Keratinocyte (primary cell): ENCODE data around the gene ATP6V0D1. TPM values are rescaled to one million over a fixed set of nuclear protein-coding genes. Genes with fewer than 3 reads are reported as not detected.
"Not testable (repeated sequence)": the region's sequence is repeated elsewhere in the genome, so short reads cannot be mapped to it uniquely, and the experiment has no call there.

Source experiments
- DNase-seq: peaks from one replicate; pipeline ENCODE4 v3.0.0-alpha.2; 2011; ENCODE audit warnings: low read depth, missing footprints, low spot score
- FAIRE-seq: peaks from 2 replicates; lab custom pipeline; 2011; peaks lifted over from hg19 to GRCh38; lab: Jason Lieb, UNC
- H2AFZ ChIP-seq: 2 replicates; pipeline ENCODE4 v1.6.0; 2012; ENCODE audit warnings: low read length, control low read depth, inconsistent platforms; ENCODE audit not compliant: control insufficient read depth
- H3K27ac ChIP-seq: 2 replicates; pipeline ENCODE4 v1.5.1; 2011; ENCODE audit warnings: low read length; ENCODE audit not compliant: control insufficient read depth, insufficient read depth
- H3K27me3 ChIP-seq: 3 replicates; pipeline ENCODE4 v1.6.0; 2011; ENCODE audit warnings: low read length; ENCODE audit not compliant: control insufficient read depth, insufficient read depth; ENCODE audit errors: extremely low read depth
- H3K36me3 ChIP-seq, 2 experiments: 2 replicates in 1 of 2; 3 replicates in 1 of 2; pipeline ENCODE4 v1.5.1; 2011; ENCODE audit warnings: low read length in 2 of 2, mild to moderate bottlenecking in 1 of 2; ENCODE audit not compliant: control insufficient read depth in 2 of 2, insufficient read depth in 2 of 2; ENCODE audit errors: extremely low read depth in 1 of 2
- H3K4me1 ChIP-seq: 3 replicates; pipeline ENCODE4 v1.5.1; 2011; ENCODE audit warnings: low read length; ENCODE audit not compliant: control insufficient read depth, insufficient read depth; ENCODE audit errors: extremely low read depth
- H3K4me2 ChIP-seq: 3 replicates; pipeline ENCODE4 v1.6.0; 2011; ENCODE audit warnings: low read depth, low read length; ENCODE audit not compliant: control insufficient read depth, insufficient read depth; ENCODE audit errors: extremely low read depth
- H3K4me3 ChIP-seq, 3 experiments: fragments of 200-600 bp in 1 of 3; sonication (generic) in 1 of 3; 2 replicates in 2 of 3; 3 replicates in 1 of 3; pipeline ENCODE4 v1.5.1; 2011 to 2016; ENCODE audit warnings: low read length in 3 of 3, mild to moderate bottlenecking in 3 of 3, control low read depth in 2 of 3, inconsistent platforms in 1 of 3, low read depth in 1 of 3, mixed read lengths in 1 of 3, mixed run types in 1 of 3, moderate library complexity in 1 of 3; ENCODE audit not compliant: control insufficient read depth in 2 of 3, insufficient read depth in 2 of 3; ENCODE audit errors: extremely low read depth in 1 of 3
- H3K79me2 ChIP-seq: 2 replicates; pipeline ENCODE4 v1.6.0; 2012; ENCODE audit warnings: low read length; ENCODE audit not compliant: control insufficient read depth, insufficient read depth
- H3K9ac ChIP-seq: 3 replicates; pipeline ENCODE4 v1.6.0; 2011; ENCODE audit warnings: low read length; ENCODE audit not compliant: control insufficient read depth, insufficient read depth; ENCODE audit errors: extremely low read depth
- H3K9me1 ChIP-seq: 3 replicates; pipeline ENCODE4 v1.6.0; 2011; ENCODE audit warnings: low read length; ENCODE audit not compliant: control insufficient read depth, insufficient read depth; ENCODE audit errors: extremely low read depth
- H3K9me3 ChIP-seq: 2 replicates; pipeline ENCODE4 v1.5.1; 2012; ENCODE audit warnings: low read depth, low read length; ENCODE audit not compliant: control insufficient read depth
- H4K20me1 ChIP-seq: 3 replicates; pipeline ENCODE4 v1.6.0; 2011; ENCODE audit warnings: low read length; ENCODE audit not compliant: control insufficient read depth, insufficient read depth; ENCODE audit errors: extremely low read depth
- EZH2 ChIP-seq: IDR thresholded peaks from one replicate; pipeline ENCODE4 v1.6.1; 2012; ENCODE audit warnings: inconsistent platforms, mild to moderate bottlenecking, low read length, moderate library complexity
- dilution Hi-C: fragments of 300-500 bp; cut with MboI; formaldehyde crosslinking; loops from one replicate; pipeline ENCODE4 v1.7.0; 2020; ENCODE audit warnings: low sequenced_read_pairs; ENCODE audit not compliant: extremely low pct_ligation_motif_present
- polyA plus RNA-seq, 5 experiments: library from polyadenylated mRNA; depleted of rRNA in 3 of 5; stranded (reverse) in 3 of 5; stranded (forward) in 1 of 5; unstranded in 1 of 5; fragments of >200 nt; gene quantifications; 1 replicate in 1 of 5; 2 replicates in 3 of 5; 3 replicates in 1 of 5; pipeline versions ENCODE4 v1.2.1 to v1.2.3, GENCODE V29; 2011 to 2012; ENCODE audit warnings: missing spikeins in 2 of 5, low read depth in 1 of 5, low replicate concordance in 1 of 5
- TF ChIP-seq, protein P1 (sequence below), 3 experiments: IDR thresholded peaks in 1 of 3; conservative IDR thresholded peaks in 1 of 3; optimal IDR thresholded peaks in 1 of 3; 2 replicates in 2 of 3; 3 replicates in 1 of 3; pipeline versions ENCODE3 to v1.5.1; 2011; ENCODE audit warnings: low read length in 3 of 3, mild to moderate bottlenecking in 3 of 3, moderate library complexity in 2 of 3, control low read depth in 1 of 3, inconsistent platforms in 1 of 3; ENCODE audit not compliant: insufficient read depth in 2 of 3; ENCODE audit errors: extremely low read depth in 1 of 3

The ATP6V0D1 gene
- polyA plus RNA-seq, 1 donor (not counting 4 experiments of a cell fraction or from before 2014, with no cell fraction given): 97.1 TPM

DNA sequence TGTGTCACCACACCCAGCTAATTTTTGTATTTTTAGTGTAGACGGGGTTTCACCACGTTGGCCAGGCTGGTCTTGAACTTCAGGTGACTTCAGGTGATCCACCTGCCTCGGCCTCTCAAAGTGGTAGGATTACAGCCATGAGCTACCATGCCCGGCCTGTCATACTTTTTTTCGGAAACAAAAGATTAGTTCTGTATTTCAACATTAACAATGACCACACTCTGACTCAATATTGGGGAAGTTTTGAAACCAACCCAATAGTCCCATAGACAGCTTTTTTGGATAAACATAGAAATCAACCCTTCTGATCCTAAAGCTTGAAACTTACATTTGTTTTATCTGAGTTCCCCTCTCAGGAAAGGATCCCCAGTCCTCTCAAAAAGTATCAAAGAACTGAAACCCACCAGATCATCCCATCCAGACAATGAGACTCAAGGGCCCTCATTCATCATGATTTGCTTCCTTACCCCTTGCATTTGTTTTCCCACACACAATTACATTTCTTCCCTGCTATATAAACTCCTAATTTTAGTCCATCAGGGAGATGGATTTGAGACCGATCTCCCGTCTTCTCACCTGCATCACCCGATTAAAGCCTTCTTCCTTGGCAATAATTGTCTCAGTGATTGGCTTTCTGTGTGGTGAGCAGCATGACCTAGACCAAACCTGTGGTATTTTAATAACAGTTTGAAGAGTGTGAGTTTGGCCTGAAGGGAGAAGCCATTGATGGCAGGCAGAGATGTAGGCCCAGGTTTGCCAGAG, 9.6 kb upstream of the ATP6V0D1 start:
- H3K4me1 ChIP-seq: no peaks in the 10 kb centered on the region
- H3K9me1 ChIP-seq: no peaks in the 10 kb centered on the region
- no peaks in the 10 kb centered on the region for H3K27me3 ChIP-seq
- FAIRE-seq (no peak), DNase-seq (no peak)
- no peaks in the 10 kb centered on the region for H3K36me3 ChIP-seq
- H3K27ac ChIP-seq: no peak overlapping the region
- no peak overlapping the region for H2AFZ ChIP-seq
- no peaks in the 10 kb centered on the region for H3K9me3 ChIP-seq
- no peak overlapping the region for H3K9ac ChIP-seq
- H3K4me3 ChIP-seq: no peak overlapping the region
- H3K79me2 ChIP-seq: no peaks in the 10 kb centered on the region
- H4K20me1 ChIP-seq: no peaks in the 10 kb centered on the region
- TF ChIP-seq, protein P1, sequence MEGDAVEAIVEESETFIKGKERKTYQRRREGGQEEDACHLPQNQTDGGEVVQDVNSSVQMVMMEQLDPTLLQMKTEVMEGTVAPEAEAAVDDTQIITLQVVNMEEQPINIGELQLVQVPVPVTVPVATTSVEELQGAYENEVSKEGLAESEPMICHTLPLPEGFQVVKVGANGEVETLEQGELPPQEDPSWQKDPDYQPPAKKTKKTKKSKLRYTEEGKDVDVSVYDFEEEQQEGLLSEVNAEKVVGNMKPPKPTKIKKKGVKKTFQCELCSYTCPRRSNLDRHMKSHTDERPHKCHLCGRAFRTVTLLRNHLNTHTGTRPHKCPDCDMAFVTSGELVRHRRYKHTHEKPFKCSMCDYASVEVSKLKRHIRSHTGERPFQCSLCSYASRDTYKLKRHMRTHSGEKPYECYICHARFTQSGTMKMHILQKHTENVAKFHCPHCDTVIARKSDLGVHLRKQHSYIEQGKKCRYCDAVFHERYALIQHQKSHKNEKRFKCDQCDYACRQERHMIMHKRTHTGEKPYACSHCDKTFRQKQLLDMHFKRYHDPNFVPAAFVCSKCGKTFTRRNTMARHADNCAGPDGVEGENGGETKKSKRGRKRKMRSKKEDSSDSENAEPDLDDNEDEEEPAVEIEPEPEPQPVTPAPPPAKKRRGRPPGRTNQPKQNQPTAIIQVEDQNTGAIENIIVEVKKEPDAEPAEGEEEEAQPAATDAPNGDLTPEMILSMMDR (optimal IDR thresholded peaks at IDR 0.05 in 1 of 3, IDR thresholded peaks at IDR 0.05 in 1 of 3, conservative IDR thresholded peaks at IDR 0.05 in 1 of 3; ENCODE audit: extremely low read depth in 1 of 3, insufficient read depth in 2 of 3, low read length in 3 of 3): no peak
- no peak for TF ChIP-seq EZH2
- dilution Hi-C loops: no loop called here
- no peak overlapping the region for H3K4me2 ChIP-seq

GRCh38 chr16:67489401-67490083, 8.6 kb upstream of the ATP6V0D1 start:
- no peak for FAIRE-seq
- TF ChIP-seq, protein P1 (optimal IDR thresholded peaks at IDR 0.05 in 1 of 3, IDR thresholded peaks at IDR 0.05 in 1 of 3, conservative IDR thresholded peaks at IDR 0.05 in 1 of 3; ENCODE audit: extremely low read depth in 1 of 3, insufficient read depth in 2 of 3, low read length in 3 of 3): no peak
- no peak for TF ChIP-seq EZH2
- Histone ChIP-seq H3K4me2 (no peak overlapping the region), H3K79me2 (no peaks in the 10 kb centered on the region), H3K27me3 (no peaks in the 10 kb centered on the region), H3K4me1 (no peaks in the 10 kb centered on the region), H3K27ac (no peak overlapping the region), H3K9me3 (no peaks in the 10 kb centered on the region), H3K36me3 (no peaks in the 10 kb centered on the region), H4K20me1 (no peaks in the 10 kb centered on the region), H3K4me3 (no peak overlapping the region), H3K9me1 (no peaks in the 10 kb centered on the region), H2AFZ (no peak overlapping the region), H3K9ac (no peak overlapping the region)
- no peak for DNase-seq
- dilution Hi-C loops: no loop called here

GRCh38 chr16:67487561-67487960, 6.6 kb upstream of the ATP6V0D1 start:
- H3K79me2 ChIP-seq, H3K9me3 ChIP-seq, H3K27ac ChIP-seq, H4K20me1 ChIP-seq, H3K4me2 ChIP-seq, H3K27me3 ChIP-seq, H3K4me1 ChIP-seq, H3K4me3 ChIP-seq, H2AFZ ChIP-seq, DNase-seq, H3K9ac ChIP-seq, H3K9me1 ChIP-seq, dilution Hi-C loops, FAIRE-seq, H3K36me3 ChIP-seq: not testable (repeated sequence)
